Stimulated activated CD8-positive, alpha-beta memory T cell treated with anti-CD3 and anti-CD28 coated beads, Interleukin-2, amount 100 ng/mL, for 48 hours (primary cell): Measurements from ENCODE around the gene INSC.

ENCODE experiments used
- DNase-seq, 2 donors: peaks; one replicate each; pipeline ENCODE4 v3.0.0-alpha.2; 2020; ENCODE audit warnings: low read depth in 2 of 2

Gene INSC

GRCh38 chr11:15291885-15292284, 177.2 kb downstream of the INSC start:
- DNase-seq = no peak

DNA sequence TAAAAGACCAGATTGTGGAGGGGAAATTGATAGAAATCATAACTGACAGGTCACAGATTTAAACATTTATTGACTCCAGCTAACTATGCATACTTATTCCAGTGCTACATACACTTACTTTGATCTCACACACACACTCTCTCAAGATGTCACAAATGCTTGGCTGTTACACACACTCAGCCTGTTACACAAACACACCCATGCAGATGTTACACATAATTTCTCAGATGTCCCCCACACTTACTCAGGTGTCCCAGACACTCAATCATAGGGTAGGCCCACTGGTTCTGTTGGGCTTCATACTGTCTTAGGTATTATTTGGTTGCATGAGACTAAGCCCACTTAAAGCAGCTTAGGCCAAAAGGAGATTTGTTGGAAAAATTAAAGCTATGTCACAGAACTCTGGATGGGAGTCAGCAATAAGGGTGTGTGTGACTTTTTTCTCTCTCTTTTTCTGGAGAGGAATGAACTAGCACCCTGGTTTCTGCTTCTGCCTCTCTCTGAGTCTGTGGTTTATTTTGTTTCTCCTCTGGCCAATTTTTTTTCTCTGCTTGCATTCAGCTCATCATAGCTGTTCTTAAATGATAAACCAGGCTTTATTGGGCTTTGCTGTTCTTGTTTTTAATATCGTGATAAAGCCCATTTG, 179.4 kb downstream of the INSC start:
- no peak for DNase-seq

- DNase-seq = no peak
These were observed 181.0 kb downstream of the INSC start for GRCh38 chr11:15295695-15296094.
